Peyer's patch (tissue), 4 donors: Measurements from ENCODE around the gene HSPB7. TPM values are rescaled to one million over a fixed set of nuclear protein-coding genes. Genes with fewer than 3 reads are reported as not detected.
"Not testable (repeated sequence)": the region's sequence is repeated elsewhere in the genome, so short reads cannot be mapped to it uniquely, and the experiment has no call there.

Experiments used
- DNase-seq, 3 donors: peaks; one replicate each; pipeline ENCODE4 v3.0.0-alpha.2; 2017 to 2019
- H3K27ac ChIP-seq, 4 donors: fragments of 200-600 bp; sonication (generic); one replicate each; pipeline ENCODE4 v1.5.1; 2016 to 2019
- H3K27me3 ChIP-seq, 2 donors: fragments of 200-600 bp; sonication (generic); one replicate each; pipeline ENCODE4 v1.5.1; 2019
- H3K36me3 ChIP-seq, 3 donors: fragments of 200-600 bp; sonication (generic); one replicate each; pipeline ENCODE4 v1.5.1; 2016 to 2019
- H3K4me1 ChIP-seq, 4 donors: fragments of 200-600 bp; sonication (generic); one replicate each; pipeline ENCODE4 v1.5.1; 2016 to 2019
- H3K4me3 ChIP-seq, 4 donors: fragments of 200-600 bp; sonication (generic); 1 replicate in 3 of 4; 2 replicates in 1 of 4; pipeline ENCODE4 v1.5.1; 2016 to 2019; ENCODE audit warnings: mild to moderate bottlenecking in 1 of 4
- H3K9me3 ChIP-seq, 4 donors: fragments of 200-600 bp; sonication (generic); one replicate each; pipeline ENCODE4 v1.5.1; 2016 to 2019; ENCODE audit warnings: mild to moderate bottlenecking in 1 of 4
- POLR2A ChIP-seq, 2 donors: fragments of 450-650 bp; IDR thresholded peaks; one replicate each; pipeline ENCODE4 v1.5.1; 2017; ENCODE audit warnings: antibody characterized with exemption in 2 of 2, mild to moderate bottlenecking in 2 of 2, moderate library complexity in 2 of 2
- total RNA-seq, 4 donors: library from RNA; depleted of rRNA; stranded (reverse); fragments of >200 nt; gene quantifications; one replicate each; pipeline ENCODE4 v1.1.0, GENCODE V29; 2016
- TF ChIP-seq, protein P1 (sequence below), 6 experiments: fragments of 450-650 bp in 4 of 6; fragments of 200-600 bp in 2 of 6; sonication (generic) in 1 of 6; IDR thresholded peaks; one replicate each; pipeline ENCODE4 v1.5.1; 2017 to 2019; ENCODE audit warnings: antibody characterized with exemption in 6 of 6, mild to moderate bottlenecking in 3 of 6, moderate library complexity in 1 of 6

Gene HSPB7
- total RNA-seq, 4 donors from 2014 or later, result 1.1 to 5.2 (median 1.1) TPM; not detected in 1

GRCh38 chr1:16007671-16008341 is 10.0 kb downstream of the HSPB7 start:
- TF ChIP-seq POLR2A (IDR thresholded peaks at IDR 0.05), result no peak
- TF ChIP-seq, protein P1, sequence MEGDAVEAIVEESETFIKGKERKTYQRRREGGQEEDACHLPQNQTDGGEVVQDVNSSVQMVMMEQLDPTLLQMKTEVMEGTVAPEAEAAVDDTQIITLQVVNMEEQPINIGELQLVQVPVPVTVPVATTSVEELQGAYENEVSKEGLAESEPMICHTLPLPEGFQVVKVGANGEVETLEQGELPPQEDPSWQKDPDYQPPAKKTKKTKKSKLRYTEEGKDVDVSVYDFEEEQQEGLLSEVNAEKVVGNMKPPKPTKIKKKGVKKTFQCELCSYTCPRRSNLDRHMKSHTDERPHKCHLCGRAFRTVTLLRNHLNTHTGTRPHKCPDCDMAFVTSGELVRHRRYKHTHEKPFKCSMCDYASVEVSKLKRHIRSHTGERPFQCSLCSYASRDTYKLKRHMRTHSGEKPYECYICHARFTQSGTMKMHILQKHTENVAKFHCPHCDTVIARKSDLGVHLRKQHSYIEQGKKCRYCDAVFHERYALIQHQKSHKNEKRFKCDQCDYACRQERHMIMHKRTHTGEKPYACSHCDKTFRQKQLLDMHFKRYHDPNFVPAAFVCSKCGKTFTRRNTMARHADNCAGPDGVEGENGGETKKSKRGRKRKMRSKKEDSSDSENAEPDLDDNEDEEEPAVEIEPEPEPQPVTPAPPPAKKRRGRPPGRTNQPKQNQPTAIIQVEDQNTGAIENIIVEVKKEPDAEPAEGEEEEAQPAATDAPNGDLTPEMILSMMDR (IDR thresholded peaks at IDR 0.05), result no peak
- Histone ChIP-seq H3K27me3 (no peaks in the 10 kb centered on the region), H3K9me3 (no peaks in the 10 kb centered on the region), H3K27ac (no peak overlapping the region), H3K36me3 (no peaks in the 10 kb centered on the region), H3K4me3 (no peak overlapping the region), H3K4me1 (peaks cover 0 to 7% (median 5%) of the 10 kb centered on the region in 4 donors)
- DNase-seq, result no peak

DNA sequence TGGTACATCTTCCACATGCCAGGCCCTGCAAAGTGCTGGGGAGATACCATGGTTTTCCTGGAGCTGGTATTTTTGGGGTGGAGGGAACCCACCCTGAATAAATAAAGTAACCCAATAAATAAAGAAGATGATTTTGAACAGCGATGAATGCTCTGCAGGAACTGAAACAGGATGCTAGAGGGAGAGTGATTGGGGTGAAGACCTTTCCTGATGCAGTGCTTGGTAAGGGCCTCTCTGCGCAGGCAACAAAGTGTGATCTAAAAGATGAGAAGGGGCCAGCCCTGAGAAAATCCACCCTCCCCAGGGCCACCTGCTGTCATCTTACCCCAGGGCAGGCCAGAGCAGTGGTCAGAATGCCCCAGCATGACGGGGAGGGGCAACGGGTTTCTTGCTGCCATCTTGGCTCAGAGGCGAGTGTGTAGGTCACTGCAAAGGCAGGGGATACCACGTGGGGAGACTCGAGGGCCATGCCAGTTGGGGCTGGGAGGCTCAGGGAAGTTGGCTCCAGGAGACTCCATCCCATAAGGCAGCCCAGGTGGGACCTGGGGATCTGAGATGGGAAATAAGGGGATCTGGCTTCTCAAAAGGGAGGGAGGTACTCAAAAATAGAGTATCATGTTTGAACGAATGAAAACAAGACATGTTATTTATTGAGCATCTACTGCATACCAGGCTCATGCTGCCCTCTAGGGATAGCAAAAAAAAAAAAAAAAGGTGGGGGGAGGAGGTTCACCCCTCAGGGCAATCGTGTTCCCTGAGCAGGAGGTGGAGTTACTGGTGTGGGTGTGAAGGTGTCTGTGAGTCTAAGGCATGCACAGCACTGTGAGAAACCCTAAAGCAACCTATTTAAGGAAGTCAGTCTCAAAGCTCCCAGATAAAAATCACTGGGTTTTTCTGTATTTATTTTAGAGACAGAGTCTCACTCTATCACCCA is 11.0 kb downstream of the HSPB7 start:
- Histone ChIP-seq H3K27me3 (no peaks in the 10 kb centered on the region), H3K27ac (no peak overlapping the region), H3K4me3 (no peak overlapping the region), H3K36me3 (no peaks in the 10 kb centered on the region), H3K4me1 (no peaks in the 10 kb centered on the region), H3K9me3 (no peaks in the 10 kb centered on the region)
- TF ChIP-seq, protein P1 (IDR thresholded peaks at IDR 0.05), result no peak
- no peak for TF ChIP-seq POLR2A (IDR thresholded peaks at IDR 0.05)
- DNase-seq, result peak in 1 of 3 donors; percentile 41

GRCh38 chr1:16006010-16006409 is 11.8 kb downstream of the HSPB7 start:
- Histone ChIP-seq H3K4me1 (no peaks in the 10 kb centered on the region), H3K9me3 (no peaks in the 10 kb centered on the region), H3K27ac (no peak overlapping the region), H3K27me3 (no peaks in the 10 kb centered on the region), H3K4me3 (no peak overlapping the region), H3K36me3 (no peaks in the 10 kb centered on the region)
- TF ChIP-seq, protein P1 (IDR thresholded peaks at IDR 0.05), result no peak
- TF ChIP-seq POLR2A (IDR thresholded peaks at IDR 0.05), result no peak
- DNase-seq, result peak in 1 of 3 donors; percentile 37

DNA sequence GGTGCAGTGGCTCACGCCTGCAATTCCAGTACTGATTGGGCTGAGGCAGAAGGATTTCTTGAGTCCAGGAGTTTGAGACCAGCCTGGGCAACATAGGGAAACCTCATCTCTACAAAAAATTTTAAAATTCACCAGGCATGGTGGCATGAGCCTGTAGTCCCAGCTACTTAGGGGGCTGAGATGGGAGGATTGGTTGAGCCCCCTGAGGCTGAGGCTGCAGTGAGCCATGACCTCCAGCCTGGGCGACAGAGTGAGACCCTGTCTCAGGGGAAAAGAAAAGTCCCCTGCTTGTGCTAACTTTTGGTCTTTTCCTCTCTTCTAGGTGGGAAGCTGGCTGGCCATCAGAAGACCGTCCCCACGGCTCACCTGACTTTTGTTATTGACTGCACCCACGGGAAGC is 12.2 kb downstream of the HSPB7 start:
- H3K9me3 ChIP-seq, result no peaks in the 10 kb centered on the region
- H3K4me1 ChIP-seq, result no peaks in the 10 kb centered on the region
- no peaks in the 10 kb centered on the region for H3K36me3 ChIP-seq
- H3K27ac ChIP-seq, result no peak overlapping the region
- H3K4me3 ChIP-seq, result no peak overlapping the region
- DNase-seq, result no peak
- H3K27me3 ChIP-seq, result no peaks in the 10 kb centered on the region
- TF ChIP-seq POLR2A (IDR thresholded peaks at IDR 0.05), result no peak
- TF ChIP-seq, protein P1 (IDR thresholded peaks at IDR 0.05), result no peak

GRCh38 chr1:16001274-16001673 is 16.6 kb downstream of the HSPB7 start:
- not testable (repeated sequence) for H3K4me3 ChIP-seq, H3K27me3 ChIP-seq, H3K36me3 ChIP-seq, H3K4me1 ChIP-seq, H3K27ac ChIP-seq, H3K9me3 ChIP-seq, DNase-seq

DNA sequence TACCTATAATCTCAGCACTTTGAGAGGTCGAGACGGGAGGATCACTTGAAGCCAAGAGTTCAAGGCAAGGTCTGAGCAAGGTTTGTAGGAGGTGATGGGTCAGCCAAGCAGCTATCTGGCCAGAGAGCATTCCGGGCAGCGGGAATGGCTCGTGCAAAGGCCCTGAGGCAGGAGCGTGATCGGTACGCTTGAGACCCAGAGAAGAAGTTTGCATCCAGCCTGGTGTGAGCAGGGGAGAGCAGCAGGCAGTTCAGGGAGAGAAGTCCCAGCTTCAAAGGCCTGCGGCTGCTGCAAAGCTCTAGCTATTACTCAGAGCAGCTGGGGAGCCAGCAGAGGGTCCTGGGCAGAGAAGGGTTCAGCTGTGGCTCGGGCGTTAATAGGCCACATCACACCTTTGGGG is 18.9 kb downstream of the HSPB7 start:
- no peaks in the 10 kb centered on the region for H3K9me3 ChIP-seq
- no peaks in the 10 kb centered on the region for H3K27me3 ChIP-seq
- H3K36me3 ChIP-seq, result no peaks in the 10 kb centered on the region
- H3K4me3 ChIP-seq, result no peak overlapping the region
- DNase-seq, result peak in 1 of 3 donors; percentile 30
- TF ChIP-seq, protein P1 (IDR thresholded peaks at IDR 0.05), result no peak
- TF ChIP-seq POLR2A (IDR thresholded peaks at IDR 0.05), result no peak
- H3K27ac ChIP-seq, result no peak overlapping the region
- H3K4me1 ChIP-seq, result no peaks in the 10 kb centered on the region
